Small intestine (tissue), 7 donors: Measurements from ENCODE around the gene IYD. TPM values are rescaled to one million over a fixed set of nuclear protein-coding genes. Genes with fewer than 3 reads are reported as not detected.
"Not testable (repeated sequence)": the region's sequence is repeated elsewhere in the genome, so short reads cannot be mapped to it uniquely, and the experiment has no call there.

Source experiments
- DNase-seq, 2 donors: peaks; one replicate each; pipeline versions ENCODE4 v3.0.0 to v3.0.0-alpha.2; 2013
- FAIRE-seq: peaks from 2 replicates; lab custom pipeline; 2012; peaks lifted over from hg19 to GRCh38; lab: Jason Lieb, UNC
- H3K27ac ChIP-seq, 3 donors: one replicate each; pipeline ENCODE4 v1.5.1; 2013; ENCODE audit warnings: low read length in 2 of 3, mild to moderate bottlenecking in 2 of 3, control low read depth in 1 of 3, inconsistent platforms in 1 of 3, low read depth in 1 of 3, moderate library complexity in 1 of 3
- H3K27me3 ChIP-seq, 3 donors: one replicate each; pipeline ENCODE4 v1.6.1; 2013; ENCODE audit warnings: low read length in 3 of 3, inconsistent platforms in 1 of 3; ENCODE audit not compliant: control insufficient read depth in 3 of 3, insufficient read depth in 3 of 3
- H3K36me3 ChIP-seq, 3 donors: one replicate each; pipeline ENCODE4 v1.6.1; 2013; ENCODE audit warnings: low read length in 3 of 3, inconsistent platforms in 1 of 3, low read depth in 1 of 3, mild to moderate bottlenecking in 1 of 3, moderate library complexity in 1 of 3; ENCODE audit not compliant: control insufficient read depth in 3 of 3, insufficient read depth in 2 of 3
- H3K4me1 ChIP-seq, 3 donors: one replicate each; pipeline ENCODE4 v1.6.1; 2013; ENCODE audit warnings: low read length in 2 of 3, inconsistent platforms in 1 of 3, low read depth in 1 of 3, mild to moderate bottlenecking in 1 of 3, moderate library complexity in 1 of 3; ENCODE audit not compliant: control insufficient read depth in 3 of 3, insufficient read depth in 2 of 3
- H3K4me3 ChIP-seq, 3 donors: one replicate each; pipeline ENCODE4 v1.5.1; 2013; ENCODE audit warnings: low read length in 3 of 3, control low read depth in 1 of 3, inconsistent platforms in 1 of 3, low read depth in 1 of 3, mild to moderate bottlenecking in 1 of 3, moderate library complexity in 1 of 3
- H3K9me3 ChIP-seq, 2 donors: one replicate each; pipeline ENCODE4 v1.6.1; 2013; ENCODE audit warnings: low read depth in 1 of 2, low read length in 1 of 2; ENCODE audit not compliant: control insufficient read depth in 2 of 2, insufficient read depth in 1 of 2
- WGBS, 3 donors: extraction: QIAGEN DNeasy Blood & Tissue Kit; methylation state at CpG; one replicate each; pipeline ENCODE4 v1.1.7; 2013; 5-methylcytosine and 5-hydroxymethylcytosine counted together
- polyA plus RNA-seq, 4 donors: library from polyadenylated mRNA; stranded (reverse) in 3 of 4; unstranded in 1 of 4; fragments of 200-250 nt in 3 of 4; fragments of 120-200 nt in 1 of 4; gene quantifications; one replicate each; pipeline versions ENCODE4 v1.2.1 to v1.2.3, GENCODE V29; 2013
- donor health status: healthy with polysubstance abuse.
- donor health status: control.
- donor health status: control.
- donor health status: Bipolar disorder and iron deficiency.
- donor health status: healthy.

The IYD gene
- polyA plus RNA-seq, 4 donors: 5.3 to 17.1 (median 8.2) TPM

- no peak for FAIRE-seq
- no peak overlapping the region for H3K4me3 ChIP-seq
- 91 to 97% (median 91%) methylated on average over 8 of the region's 8 CpGs for WGBS, 3 donors
- no peak for DNase-seq
- H3K27ac ChIP-seq: no peak overlapping the region
- H3K27me3 ChIP-seq: no peaks in the 10 kb centered on the region
- no peaks in the 10 kb centered on the region for H3K4me1 ChIP-seq
- H3K36me3 ChIP-seq: no peaks in the 10 kb centered on the region
- H3K9me3 ChIP-seq: no peaks in the 10 kb centered on the region
These were observed 62.0 kb downstream of the IYD start for GRCh38 chr6:150430815-150431214.

GRCh38 chr6:150435360-150435759 is 66.5 kb downstream of the IYD start:
- no peaks in the 10 kb centered on the region for H3K36me3 ChIP-seq
- DNase-seq (no peak), FAIRE-seq (no peak)
- H3K27ac ChIP-seq: no peak overlapping the region
- peaks cover 0 to 3% of the 10 kb centered on the region in 2 donors for H3K9me3 ChIP-seq
- 89 to 94% (median 94%) methylated on average over 3 of the region's 3 CpGs for WGBS, 3 donors
- H3K4me3 ChIP-seq: no peak overlapping the region
- H3K27me3 ChIP-seq: no peaks in the 10 kb centered on the region
- H3K4me1 ChIP-seq: no peaks in the 10 kb centered on the region

- no peaks in the 10 kb centered on the region for H3K36me3 ChIP-seq
- peaks cover 0 to 5% of the 10 kb centered on the region in 2 donors for H3K9me3 ChIP-seq
- H3K27ac ChIP-seq: no peak overlapping the region
- H3K4me3 ChIP-seq: no peak overlapping the region
- DNase-seq (no peak), FAIRE-seq (no peak)
- 86 to 90% (median 86%) methylated on average over 10 of the region's 10 CpGs for WGBS, 3 donors
- H3K27me3 ChIP-seq: no peaks in the 10 kb centered on the region
- H3K4me1 ChIP-seq: no peaks in the 10 kb centered on the region
These were observed 67.0 kb downstream of the IYD start for GRCh38 chr6:150435832-150436231.

GRCh38 chr6:150439373-150439772 is 70.6 kb downstream of the IYD start:
- WGBS, 3 donors: 91 to 97% (median 94%) methylated on average over 8 of the region's 8 CpGs
- peaks cover 0 to 2% (median 0%) of the 10 kb centered on the region in 3 donors for H3K27me3 ChIP-seq
- DNase-seq (no peak), FAIRE-seq (no peak)
- no peaks in the 10 kb centered on the region for H3K36me3 ChIP-seq
- no peak overlapping the region for H3K27ac ChIP-seq
- H3K4me3 ChIP-seq: no peak overlapping the region
- peaks cover 0 to 5% of the 10 kb centered on the region in 2 donors for H3K9me3 ChIP-seq
- no peaks in the 10 kb centered on the region for H3K4me1 ChIP-seq

GRCh38 chr6:150443621-150444020 is 74.8 kb downstream of the IYD start:
- Histone ChIP-seq H3K36me3 (no peaks in the 10 kb centered on the region), H3K27ac (no peak overlapping the region), H3K4me3 (no peak overlapping the region), H3K9me3 (peaks cover 0 to 5% of the 10 kb centered on the region in 2 donors), H3K4me1 (no peaks in the 10 kb centered on the region), H3K27me3 (peaks cover 0 to 2% (median 0%) of the 10 kb centered on the region in 3 donors)
- 64 to 76% (median 76%) methylated on average over 4 to 5 of the region's 5 CpGs for WGBS, 3 donors
- no peak for DNase-seq
- FAIRE-seq: no peak

- no peak overlapping the region for H3K4me3 ChIP-seq
- FAIRE-seq (no peak), DNase-seq (no peak)
- peaks cover 0 to 2% (median 0%) of the 10 kb centered on the region in 3 donors for H3K27me3 ChIP-seq
- peaks cover 0 to 5% of the 10 kb centered on the region in 2 donors for H3K9me3 ChIP-seq
- no peak overlapping the region for H3K27ac ChIP-seq
- no peaks in the 10 kb centered on the region for H3K4me1 ChIP-seq
- 76 to 78% (median 78%) methylated on average over 6 of the region's 6 CpGs for WGBS, 3 donors
- no peaks in the 10 kb centered on the region for H3K36me3 ChIP-seq
These were observed 75.5 kb downstream of the IYD start for GRCh38 chr6:150444308-150444707.

- H3K27ac ChIP-seq: no peak overlapping the region
- no peak for DNase-seq
- 93 to 99% (median 97%) methylated on average over 2 of the region's 2 CpGs for WGBS, 3 donors
- H3K4me3 ChIP-seq: no peak overlapping the region
- no peak for FAIRE-seq
- H3K9me3 ChIP-seq: peaks cover 0 to under 1% of the 10 kb centered on the region in 2 donors
- peaks cover 0 to 2% (median 0%) of the 10 kb centered on the region in 3 donors for H3K27me3 ChIP-seq
- no peaks in the 10 kb centered on the region for H3K36me3 ChIP-seq
- H3K4me1 ChIP-seq: no peaks in the 10 kb centered on the region
These were observed 76.7 kb downstream of the IYD start for GRCh38 chr6:150445486-150445885.

- no peak overlapping the region for H3K27ac ChIP-seq
- DNase-seq (no peak), FAIRE-seq (no peak)
- no peaks in the 10 kb centered on the region for H3K27me3 ChIP-seq
- no peaks in the 10 kb centered on the region for H3K36me3 ChIP-seq
- 74 to 83% (median 81%) methylated on average over 1 of the region's 1 CpG for WGBS, 3 donors
- no peak overlapping the region for H3K4me3 ChIP-seq
- H3K4me1 ChIP-seq: no peaks in the 10 kb centered on the region
- H3K9me3 ChIP-seq: no peaks in the 10 kb centered on the region
These were observed 79.4 kb downstream of the IYD start for GRCh38 chr6:150448221-150448620.

- H3K4me1 ChIP-seq, H3K27me3 ChIP-seq, H3K27ac ChIP-seq, H3K9me3 ChIP-seq, H3K4me3 ChIP-seq, H3K36me3 ChIP-seq, DNase-seq, FAIRE-seq: not testable (repeated sequence)
- WGBS, 3 donors: 95 to 97% (median 96%) methylated on average over 5 of the region's 5 CpGs
These were observed 80.2 kb downstream of the IYD start for GRCh38 chr6:150449055-150449454.
